Non-pigmented ciliary epithelial cell (primary cell): ENCODE measurements around the gene MRPL48.
A peak's percentile ranks its signal among the peaks of the same experiment; 100 is the strongest.
"Not testable (repeated sequence)": the region's sequence is repeated elsewhere in the genome, so short reads cannot be mapped to it uniquely, and the experiment has no call there.

Experiments
- DNase-seq: peaks from one replicate; pipeline ENCODE4 v3.0.0-alpha.2; 2010; ENCODE audit warnings: low read depth

The MRPL48 gene

GRCh38 chr11:73779084-73779902 lies 8.4 kb upstream of the MRPL48 start:
- peak; percentile 92 for DNase-seq

GRCh38 chr11:73781303-73781702 lies 6.4 kb upstream of the MRPL48 start:
- DNase-seq = no peak

GRCh38 chr11:73783483-73784020 lies 4.1 kb upstream of the MRPL48 start:
- DNase-seq = no peak

- DNase-seq = no peak
Observed at GRCh38 chr11:73784080-73784634, 3.5 kb upstream of the MRPL48 start.

- no peak for DNase-seq
Observed at GRCh38 chr11:73784734-73785133, 2.9 kb upstream of the MRPL48 start.

- not testable (repeated sequence) for DNase-seq
Observed at GRCh38 chr11:73785467-73785866, 2.2 kb upstream of the MRPL48 start.

- no peak for DNase-seq
Observed at GRCh38 chr11:73787051-73787642, 527 bp upstream of the MRPL48 start.

GRCh38 chr11:73789279-73789670 lies 1.6 kb downstream of the MRPL48 start:
- no peak for DNase-seq

- no peak for DNase-seq
Observed at GRCh38 chr11:73792584-73792983, 4.9 kb downstream of the MRPL48 start.

GRCh38 chr11:73795925-73796632 lies 8.4 kb downstream of the MRPL48 start:
- DNase-seq = no peak

GRCh38 chr11:73797457-73797856 lies 9.8 kb downstream of the MRPL48 start:
- no peak for DNase-seq

GRCh38 chr11:73800276-73800806 lies 12.7 kb downstream of the MRPL48 start:
- no peak for DNase-seq

- no peak for DNase-seq
Observed at GRCh38 chr11:73801136-73801535, 13.5 kb downstream of the MRPL48 start.

- DNase-seq = no peak
Observed at GRCh38 chr11:73804712-73805111, 17.0 kb downstream of the MRPL48 start.

GRCh38 chr11:73808052-73808451 lies 20.4 kb downstream of the MRPL48 start:
- DNase-seq = no peak

- no peak for DNase-seq
Observed at GRCh38 chr11:73810637-73811036, 23.0 kb downstream of the MRPL48 start.

GRCh38 chr11:73812234-73812633 lies 24.6 kb downstream of the MRPL48 start:
- no peak for DNase-seq

- no peak for DNase-seq
Observed at GRCh38 chr11:73814812-73815211, 27.1 kb downstream of the MRPL48 start.

- DNase-seq = no peak
Observed at GRCh38 chr11:73818846-73819245, 31.2 kb downstream of the MRPL48 start.

- no peak for DNase-seq
Observed at GRCh38 chr11:73830261-73830660, 42.6 kb downstream of the MRPL48 start.

- no peak for DNase-seq
Observed at GRCh38 chr11:73833067-73833466, 45.4 kb downstream of the MRPL48 start.

GRCh38 chr11:73838443-73839122 lies 50.9 kb downstream of the MRPL48 start:
- no peak for DNase-seq
